Fibroblast of gingiva (primary cell): ENCODE measurements around the gene METTL25.

ENCODE experiments used
- DNase-seq: peaks from one replicate; pipeline ENCODE4 v3.0.0-alpha.2; 2011; ENCODE audit warnings: low read depth

METTL25 gene

DNA sequence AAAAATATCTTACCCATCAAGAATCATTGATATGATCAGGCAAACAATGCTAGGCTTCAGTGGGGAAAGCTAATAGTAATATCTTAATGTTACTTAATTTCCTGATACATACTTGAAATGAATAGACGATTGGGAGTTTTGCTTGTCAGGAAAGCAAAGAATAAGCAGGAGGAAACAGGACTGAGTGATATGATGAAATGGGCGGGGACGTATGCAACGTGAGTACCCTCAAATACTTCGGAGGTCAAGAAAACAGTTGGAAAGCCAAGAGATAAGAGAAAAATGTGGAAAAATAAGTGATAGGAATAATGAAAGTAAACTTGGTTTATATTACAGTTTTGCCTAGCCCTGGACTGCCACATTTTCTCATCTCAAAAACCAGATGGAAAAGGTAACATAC, 49.2 kb downstream of the METTL25 start:
- DNase-seq, result no peak

- no peak for DNase-seq
These were observed 50.5 kb downstream of the METTL25 start for GRCh38 chr12:82408844-82409243.

- no peak for DNase-seq
These were observed 53.4 kb downstream of the METTL25 start for GRCh38 chr12:82411546-82412230.

DNA sequence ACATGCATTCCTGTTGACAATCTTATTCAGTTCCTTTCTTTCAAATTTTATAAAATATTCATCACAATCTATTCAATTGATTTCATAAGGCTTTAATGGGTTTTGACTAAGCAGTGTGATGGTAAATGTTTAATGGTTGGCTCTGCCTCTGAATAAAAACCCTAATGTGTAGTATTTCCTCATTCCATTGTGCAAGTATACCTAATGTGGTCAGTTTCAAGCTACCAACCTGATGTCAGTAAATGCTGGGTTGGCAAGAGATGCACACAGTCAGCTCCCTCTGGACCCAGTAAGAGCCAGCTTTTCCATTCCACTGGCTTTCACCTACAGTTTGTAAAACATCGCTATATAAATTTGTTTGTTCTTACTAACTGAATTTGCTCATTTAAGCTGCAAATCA, 53.9 kb downstream of the METTL25 start:
- DNase-seq, result no peak

GRCh38 chr12:82414044-82414443, 55.7 kb downstream of the METTL25 start:
- peak; percentile 51 for DNase-seq

GRCh38 chr12:82414926-82415325, 56.6 kb downstream of the METTL25 start:
- no peak for DNase-seq

- DNase-seq, result no peak
These were observed 57.1 kb downstream of the METTL25 start for GRCh38 chr12:82415402-82415801.

DNA sequence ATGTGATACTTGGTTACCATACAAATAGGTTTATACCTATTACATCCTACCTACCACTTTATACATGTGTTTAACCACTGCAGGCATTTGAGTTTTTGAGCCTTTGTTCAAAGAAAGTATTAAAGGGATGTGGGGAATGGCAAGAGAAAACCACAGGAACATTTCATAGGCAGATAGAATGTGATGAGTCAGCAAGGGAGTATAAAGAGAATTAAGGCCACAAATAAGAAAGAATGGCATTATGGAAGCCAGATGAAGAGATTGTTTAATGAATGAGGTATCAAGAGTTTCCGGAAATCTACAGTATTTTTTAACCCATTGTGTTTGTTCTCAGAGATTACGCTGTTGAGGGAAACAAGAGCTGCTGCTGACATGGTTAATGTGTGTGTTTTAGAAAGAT, 66.9 kb downstream of the METTL25 start:
- DNase-seq, result peak; percentile 35

- no peak for DNase-seq
These were observed 67.8 kb downstream of the METTL25 start for GRCh38 chr12:82426081-82426480.

GRCh38 chr12:82426586-82426985, 68.3 kb downstream of the METTL25 start:
- no peak for DNase-seq

DNA sequence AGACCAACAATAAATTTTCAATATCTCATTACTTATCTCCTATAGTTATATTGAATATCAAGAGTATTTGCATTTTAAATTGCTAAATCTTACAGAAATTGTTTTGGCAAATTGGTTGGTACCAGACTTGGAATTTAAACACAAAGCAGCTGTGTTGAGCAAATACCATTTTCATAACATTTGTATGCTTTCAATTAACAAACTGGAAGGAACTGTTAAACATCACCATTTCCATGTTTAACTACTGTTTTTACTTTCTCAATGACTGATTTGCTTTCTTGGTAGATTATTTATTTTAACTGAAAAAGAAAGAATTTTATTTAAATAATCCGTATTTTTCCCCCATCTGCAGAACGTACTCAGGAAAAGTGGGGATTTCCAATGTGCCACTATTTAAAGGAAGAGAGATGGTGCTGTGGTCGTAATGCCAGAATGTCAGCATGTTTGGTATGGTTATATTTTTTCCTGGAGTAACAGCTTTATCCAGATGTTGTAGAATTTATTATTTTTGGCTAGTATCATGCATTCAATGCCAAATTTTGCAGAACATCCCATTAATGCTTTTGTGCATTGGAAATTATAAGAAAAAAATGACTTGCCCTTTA, 72.3 kb downstream of the METTL25 start:
- peak; percentile 22 for DNase-seq

DNA sequence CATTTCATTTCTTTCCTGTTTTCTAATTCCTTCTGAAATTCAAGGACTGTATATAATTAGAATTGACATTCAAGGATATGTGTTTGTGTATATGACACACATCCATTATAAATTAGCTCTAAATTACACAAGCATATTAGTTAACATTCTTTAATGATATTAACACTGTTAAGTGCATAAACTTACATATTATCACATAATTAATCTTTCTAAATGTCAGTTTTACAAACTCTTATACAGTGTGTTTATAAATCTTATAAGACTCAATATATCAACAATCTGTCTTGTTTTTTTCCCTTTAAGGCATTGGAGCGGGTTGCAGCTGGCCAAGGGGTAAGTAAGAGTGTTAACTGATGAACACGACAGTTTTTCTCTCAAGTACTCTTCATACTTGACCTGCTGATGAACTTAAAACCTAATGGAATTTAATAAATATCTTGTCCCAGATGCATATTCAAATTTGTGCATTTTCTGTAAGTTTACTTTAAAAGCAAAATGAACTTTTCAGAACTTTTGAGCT, 76.1 kb downstream of the METTL25 start:
- DNase-seq, result no peak

- DNase-seq, result no peak
These were observed 78.0 kb downstream of the METTL25 start for GRCh38 chr12:82436354-82436753.

- DNase-seq, result no peak
These were observed 79.4 kb downstream of the METTL25 start for GRCh38 chr12:82437744-82438143.

DNA sequence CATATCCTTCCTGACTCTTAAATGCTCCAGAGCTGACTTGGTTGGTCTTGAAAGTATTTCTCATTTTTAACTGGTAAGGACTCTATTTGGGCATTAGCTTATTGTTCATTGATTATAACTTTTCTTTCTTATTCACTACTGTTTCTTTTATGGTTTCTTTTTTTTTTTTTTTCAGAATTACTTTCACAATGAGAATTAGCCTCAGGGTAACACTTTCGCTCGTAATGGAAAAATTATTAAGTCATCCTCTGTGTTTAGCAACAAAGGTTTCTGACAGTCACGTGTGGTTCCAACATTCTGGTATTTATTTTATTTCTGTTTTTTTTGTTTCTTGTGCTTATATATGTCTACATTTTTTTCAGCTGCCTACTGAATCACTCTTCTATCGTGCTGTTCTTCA, 80.0 kb downstream of the METTL25 start:
- DNase-seq, result peak; percentile 6

GRCh38 chr12:82440885-82441284, 82.6 kb downstream of the METTL25 start:
- no peak for DNase-seq

DNA sequence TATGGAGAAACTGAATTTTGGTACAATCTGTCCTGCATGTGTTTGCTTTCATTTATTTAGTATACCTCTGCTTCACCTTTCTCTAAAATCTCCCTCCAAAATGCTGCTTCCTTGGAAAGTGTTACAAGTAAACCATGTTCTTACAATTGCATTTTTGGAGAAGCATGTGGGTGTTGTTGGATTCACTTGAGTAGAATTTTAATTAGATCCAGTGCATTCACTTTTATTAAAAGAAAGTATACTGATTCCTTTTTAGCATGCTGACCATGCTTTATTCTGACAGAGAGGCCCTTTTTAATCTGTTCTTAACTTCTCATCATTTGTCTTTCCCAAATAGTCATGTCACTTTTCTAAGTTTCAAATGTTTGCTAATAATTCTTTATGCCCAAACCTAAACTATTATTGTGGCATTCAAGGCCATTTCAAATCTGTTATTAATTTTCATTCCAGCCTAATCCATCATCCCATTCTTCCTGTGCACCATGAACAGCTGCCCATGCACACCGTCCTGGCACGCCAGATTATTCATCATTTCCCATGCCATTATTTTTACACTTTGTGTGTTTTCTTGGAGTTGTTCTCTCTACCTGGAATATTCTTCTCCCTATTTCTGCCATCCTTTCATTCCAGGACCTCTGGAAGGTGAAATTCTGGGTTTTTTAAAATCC, 90.7 kb downstream of the METTL25 start:
- DNase-seq, result no peak

DNA sequence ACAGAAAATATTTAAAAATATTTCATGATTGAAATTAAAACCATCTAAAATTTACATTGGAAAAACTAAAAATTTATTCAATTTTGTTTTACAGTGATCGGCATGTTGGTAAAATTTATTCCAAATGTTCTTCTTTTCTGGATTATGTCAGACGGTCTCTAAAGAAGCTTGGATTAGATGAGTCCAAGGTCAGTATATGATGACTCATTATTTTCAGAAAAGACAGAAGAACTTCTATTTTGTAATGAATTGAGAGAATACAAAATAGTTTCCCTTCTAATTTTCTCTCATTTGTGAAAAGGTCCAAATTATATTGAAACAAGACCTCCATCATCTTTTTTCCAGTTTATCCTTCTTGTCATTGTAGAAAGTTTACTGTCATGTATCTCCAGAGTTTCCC, 98.3 kb downstream of the METTL25 start:
- DNase-seq, result no peak

- DNase-seq, result no peak
These were observed 99.8 kb downstream of the METTL25 start for GRCh38 chr12:82458101-82458500.

GRCh38 chr12:82461393-82461792, 103.1 kb downstream of the METTL25 start:
- no peak for DNase-seq

DNA sequence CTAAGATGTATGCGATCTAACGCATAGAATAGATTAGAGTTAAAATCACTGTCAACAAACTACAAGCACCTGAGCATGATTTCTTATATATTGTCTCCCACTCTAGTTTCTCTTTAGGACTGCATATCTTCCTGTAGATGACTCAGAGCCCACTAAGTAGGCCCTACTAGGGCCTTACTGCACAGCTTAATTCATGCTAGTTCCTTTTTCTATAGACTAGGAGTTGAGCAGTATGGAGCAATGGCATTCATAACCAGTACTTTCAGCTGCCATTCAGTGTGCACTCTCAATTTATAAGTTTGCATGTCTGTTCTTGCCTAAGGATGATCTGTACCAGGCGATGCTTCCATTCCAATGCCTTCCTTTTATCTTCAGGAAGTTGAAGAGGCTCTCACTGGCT, 103.5 kb downstream of the METTL25 start:
- no peak for DNase-seq

- DNase-seq, result no peak
These were observed 110.2 kb downstream of the METTL25 start for GRCh38 chr12:82468563-82468962.

DNA sequence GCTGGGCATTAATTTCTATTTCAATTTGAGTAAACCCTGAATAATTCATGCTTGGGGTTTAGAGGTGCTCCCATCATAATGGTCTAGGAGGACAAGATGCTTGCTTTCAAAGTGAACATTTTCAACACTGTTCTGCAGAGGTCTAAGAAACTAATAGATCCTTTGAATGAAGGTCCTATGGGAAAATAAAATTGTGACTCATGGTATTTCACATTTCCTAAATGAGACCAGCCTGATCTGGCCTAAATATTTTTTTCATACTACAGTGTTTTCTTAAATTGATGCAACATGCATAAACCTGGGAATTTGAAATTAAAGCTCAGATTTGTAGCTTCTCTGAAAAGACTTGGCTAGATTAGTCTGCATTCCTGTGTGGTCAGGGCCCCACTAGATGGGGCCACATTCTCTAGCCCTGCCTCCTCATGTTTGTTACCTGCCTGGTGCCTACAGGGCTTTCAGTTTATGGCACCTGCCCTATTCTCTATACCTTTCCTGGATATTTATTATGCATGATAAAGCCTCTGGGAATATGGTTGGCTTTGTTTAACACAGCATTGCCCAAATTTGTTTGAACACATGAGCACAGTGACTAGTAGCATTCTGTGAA, 112.7 kb downstream of the METTL25 start:
- DNase-seq, result peak; percentile 22
